HepG2 (cell line): Measurements from ENCODE around the gene SMIM12. TPM values are rescaled to one million over a fixed set of nuclear protein-coding genes. Genes with fewer than 3 reads are reported as not detected.
A peak's percentile ranks its signal among the peaks of the same experiment; 100 is the strongest.

Experiments used
- ARHGAP35 ChIP-seq: sonication (generic); formaldehyde crosslinking; IDR thresholded peaks from 2 replicates; pipeline ENCODE4 v1.9.0; 2022; ENCODE audit warnings: mild to moderate bottlenecking, inconsistent platforms, moderate library complexity, missing genetic modification reagents, borderline replicate concordance
- GATAD2A ChIP-seq: IDR thresholded peaks from 2 replicates; pipeline ENCODE4 v1.6.1; 2016
- JDP2 ChIP-seq: sonication (generic); formaldehyde crosslinking; IDR thresholded peaks from 2 replicates; pipeline ENCODE4 v1.8.1; 2022; ENCODE audit warnings: missing genetic modification reagents, borderline replicate concordance
- KDM5A ChIP-seq: fragments of 200-600 bp; sonication (generic); IDR thresholded peaks from 2 replicates; pipeline ENCODE4 v1.7.0; 2018; ENCODE audit warnings: antibody characterized with exemption, mild to moderate bottlenecking, low read length, borderline replicate concordance
- MTF1 ChIP-seq: sonication (generic); formaldehyde crosslinking; IDR thresholded peaks from 2 replicates; pipeline ENCODE4 v1.5.0; 2020; ENCODE audit warnings: missing genetic modification reagents
- PAF1 ChIP-seq: IDR thresholded peaks from 2 replicates; pipeline ENCODE4 v1.6.1; 2016; ENCODE audit warnings: missing genetic modification reagents, missing compliant biosample characterization
- PHF5A ChIP-seq: IDR thresholded peaks from one replicate; pipeline ENCODE4 v1.6.1; 2018; ENCODE audit warnings: low read depth, missing genetic modification reagents; ENCODE audit not compliant: unreplicated experiment
- PTBP1 ChIP-seq: fragments of 200-400 bp; formaldehyde crosslinking; IDR thresholded peaks from 2 replicates; pipeline ENCODE4 v1.6.1; 2018; ENCODE audit warnings: low read length, low read depth; ENCODE audit not compliant: poor library complexity, severe bottlenecking
- SAFB2 ChIP-seq: sonication (generic); formaldehyde crosslinking; IDR thresholded peaks from 2 replicates; pipeline ENCODE4 v1.5.1; 2020; ENCODE audit warnings: missing genetic modification reagents, low read depth, mild to moderate bottlenecking, borderline replicate concordance
- SPEN ChIP-seq: sonication (generic); formaldehyde crosslinking; IDR thresholded peaks from 2 replicates; pipeline ENCODE4 v1.5.1; 2020; ENCODE audit warnings: low read depth, mild to moderate bottlenecking, missing genetic modification reagents
- TOPORS ChIP-seq: sonication (generic); formaldehyde crosslinking; IDR thresholded peaks from 2 replicates; pipeline ENCODE4 v1.8.0; 2023; ENCODE audit warnings: mild to moderate bottlenecking, missing genetic modification reagents
- TSC22D2 ChIP-seq: sonication (generic); formaldehyde crosslinking; IDR thresholded peaks from 2 replicates; pipeline ENCODE4 v1.5.1; 2020; ENCODE audit warnings: missing genetic modification reagents, mild to moderate bottlenecking, borderline replicate concordance
- ZMAT3 ChIP-seq: sonication (generic); formaldehyde crosslinking; conservative IDR thresholded peaks from 2 replicates; pipeline ENCODE4 v1.7.0; 2021; ENCODE audit warnings: missing genetic modification reagents
- ZNF138 ChIP-seq: sonication (generic); formaldehyde crosslinking; IDR thresholded peaks from 2 replicates; pipeline ENCODE4 v1.5.0; 2020; ENCODE audit warnings: mild to moderate bottlenecking, low read depth, missing genetic modification reagents
- ZNF30 ChIP-seq: sonication (generic); formaldehyde crosslinking; IDR thresholded peaks from 2 replicates; pipeline ENCODE4 v1.5.0; 2020; ENCODE audit warnings: mild to moderate bottlenecking, missing genetic modification reagents
- ZNF616 ChIP-seq: sonication (generic); formaldehyde crosslinking; IDR thresholded peaks from 2 replicates; pipeline ENCODE4 v1.5.0; 2020; ENCODE audit warnings: low read depth, mild to moderate bottlenecking, missing genetic modification reagents
- ZNF788 ChIP-seq: sonication (generic); formaldehyde crosslinking; IDR thresholded peaks from 2 replicates; pipeline ENCODE4 v1.5.0; 2020; ENCODE audit warnings: mild to moderate bottlenecking, missing genetic modification reagents, borderline replicate concordance
- polyA plus RNA-seq, 8 experiments: library from polyadenylated mRNA; depleted of rRNA in 3 of 8; stranded (reverse) in 7 of 8; unstranded in 1 of 8; fragments of >200 nt; fragmentation: Illumina TruSeq in 4 of 8; extraction: Trizol in 4 of 8; gene quantifications; 2 replicates each; pipeline versions ENCODE4 v1.2.1 to v1.2.3, GENCODE V29; 2011 to 2016; ENCODE audit warnings: low read depth in 4 of 8, missing spikeins in 1 of 8, mixed read lengths in 1 of 8; ENCODE audit not compliant: insufficient read depth in 1 of 8
- total RNA-seq, 5 experiments: library from RNA; depleted of rRNA; stranded (reverse); fragments of >200 nt; fragmentation: Illumina TruSeq; extraction: Trizol; gene quantifications; 2 replicates each; pipeline ENCODE4 v1.2.3, GENCODE V29; 2016; ENCODE audit warnings: low read depth in 1 of 5
- TF ChIP-seq, protein P1 (sequence below): sonication (generic); formaldehyde crosslinking; conservative IDR thresholded peaks from 2 replicates; pipeline ENCODE4 v1.8.0; 2022; ENCODE audit warnings: mild to moderate bottlenecking, moderate library complexity, missing genetic modification reagents
- TF ChIP-seq, protein P2 (sequence below): sonication (generic); formaldehyde crosslinking; conservative IDR thresholded peaks from 2 replicates; pipeline ENCODE4 v1.4.0; 2020; ENCODE audit warnings: missing genetic modification reagents
- TF ChIP-seq, protein P3 (sequence below), 2 experiments: sonication (generic) in 1 of 2; formaldehyde crosslinking in 1 of 2; IDR thresholded peaks; 2 replicates each; pipeline versions ENCODE4 v1.5.1 to v1.6.1; 2011 to 2020; ENCODE audit warnings: borderline replicate concordance in 1 of 2, low read depth in 1 of 2, low read length in 1 of 2, mild to moderate bottlenecking in 1 of 2, missing genetic modification reagents in 1 of 2, moderate library complexity in 1 of 2

Gene SMIM12
- total and polyA plus RNA-seq, 2 of the 13 experiments (the other 11 are each of a cell fraction or from before 2014, with no cell fraction given): 20.1 to 41.3 TPM

DNA sequence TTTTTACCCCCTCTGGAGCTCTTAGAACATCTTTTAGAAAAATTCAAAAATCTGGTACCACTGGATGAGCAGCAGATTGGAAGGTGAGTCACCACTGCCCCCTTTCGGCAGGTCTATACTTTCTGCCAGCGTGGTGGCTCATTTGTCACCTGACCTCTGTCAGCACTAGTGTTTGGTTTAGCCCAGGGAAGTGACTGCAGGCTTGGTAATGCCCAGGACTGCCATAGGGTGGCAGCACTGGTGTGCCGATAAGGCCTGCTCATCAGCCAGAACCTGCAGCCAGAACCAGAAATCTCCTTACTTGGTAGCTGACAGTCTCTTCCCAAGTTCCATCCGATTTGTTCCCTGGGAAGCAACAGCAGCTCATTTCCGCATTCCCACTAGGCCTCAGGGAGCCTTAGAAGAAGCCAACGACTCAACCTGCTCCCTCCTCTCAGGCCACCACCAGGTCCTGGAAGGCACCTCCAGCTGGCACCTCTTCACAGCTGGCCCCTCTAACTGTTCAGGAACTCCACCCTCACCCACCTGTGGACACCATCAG lies 6.8 kb downstream of the SMIM12 start (continued):
- TF ChIP-seq PHF5A (CRISPR knock-in tag): no peak
- no peak for TF ChIP-seq ZMAT3 (CRISPR knock-in tag)
- 0 out of 2 replicates have a peak, but pooled peaks have one; percentile 42 for TF ChIP-seq TSC22D2 (CRISPR knock-in tag)
- TF ChIP-seq, protein P1, sequence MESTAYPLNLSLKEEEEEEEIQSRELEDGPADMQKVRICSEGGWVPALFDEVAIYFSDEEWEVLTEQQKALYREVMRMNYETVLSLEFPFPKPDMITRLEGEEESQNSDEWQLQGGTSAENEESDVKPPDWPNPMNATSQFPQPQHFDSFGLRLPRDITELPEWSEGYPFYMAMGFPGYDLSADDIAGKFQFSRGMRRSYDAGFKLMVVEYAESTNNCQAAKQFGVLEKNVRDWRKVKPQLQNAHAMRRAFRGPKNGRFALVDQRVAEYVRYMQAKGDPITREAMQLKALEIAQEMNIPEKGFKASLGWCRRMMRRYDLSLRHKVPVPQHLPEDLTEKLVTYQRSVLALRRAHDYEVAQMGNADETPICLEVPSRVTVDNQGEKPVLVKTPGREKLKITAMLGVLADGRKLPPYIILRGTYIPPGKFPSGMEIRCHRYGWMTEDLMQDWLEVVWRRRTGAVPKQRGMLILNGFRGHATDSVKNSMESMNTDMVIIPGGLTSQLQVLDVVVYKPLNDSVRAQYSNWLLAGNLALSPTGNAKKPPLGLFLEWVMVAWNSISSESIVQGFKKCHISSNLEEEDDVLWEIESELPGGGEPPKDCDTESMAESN: no peak
- no peak for TF ChIP-seq ZNF616 (CRISPR knock-in tag)
- no peak for TF ChIP-seq ZNF788 (CRISPR knock-in tag)
- TF ChIP-seq, protein P2, sequence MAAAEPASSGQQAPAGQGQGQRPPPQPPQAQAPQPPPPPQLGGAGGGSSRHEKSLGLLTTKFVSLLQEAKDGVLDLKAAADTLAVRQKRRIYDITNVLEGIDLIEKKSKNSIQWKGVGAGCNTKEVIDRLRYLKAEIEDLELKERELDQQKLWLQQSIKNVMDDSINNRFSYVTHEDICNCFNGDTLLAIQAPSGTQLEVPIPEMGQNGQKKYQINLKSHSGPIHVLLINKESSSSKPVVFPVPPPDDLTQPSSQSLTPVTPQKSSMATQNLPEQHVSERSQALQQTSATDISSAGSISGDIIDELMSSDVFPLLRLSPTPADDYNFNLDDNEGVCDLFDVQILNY (CRISPR knock-in tag): no peak
- no peak for TF ChIP-seq SAFB2 (CRISPR knock-in tag)
- TF ChIP-seq GATAD2A (CRISPR knock-in tag): peak; percentile 43
- no peak for TF ChIP-seq ZNF138 (CRISPR knock-in tag)
- TF ChIP-seq, protein P3, sequence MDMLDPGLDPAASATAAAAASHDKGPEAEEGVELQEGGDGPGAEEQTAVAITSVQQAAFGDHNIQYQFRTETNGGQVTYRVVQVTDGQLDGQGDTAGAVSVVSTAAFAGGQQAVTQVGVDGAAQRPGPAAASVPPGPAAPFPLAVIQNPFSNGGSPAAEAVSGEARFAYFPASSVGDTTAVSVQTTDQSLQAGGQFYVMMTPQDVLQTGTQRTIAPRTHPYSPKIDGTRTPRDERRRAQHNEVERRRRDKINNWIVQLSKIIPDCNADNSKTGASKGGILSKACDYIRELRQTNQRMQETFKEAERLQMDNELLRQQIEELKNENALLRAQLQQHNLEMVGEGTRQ (IDR thresholded peaks at IDR 0.05; ENCODE audit: low read depth, low read length): peak; percentile 78
- TF ChIP-seq, protein P3 (CRISPR knock-in tag; IDR thresholded peaks at IDR 0.05; ENCODE audit: borderline replicate concordance): peak; percentile 83; the same call in 1 of the 2 replicates
- no peak for TF ChIP-seq PAF1 (CRISPR knock-in tag)
- TF ChIP-seq PTBP1: no peak
- 0 out of 2 replicates have a peak, but pooled peaks have one; percentile 46 for TF ChIP-seq SPEN (CRISPR knock-in tag)
- no peak for TF ChIP-seq MTF1 (CRISPR knock-in tag)
- no peak for TF ChIP-seq JDP2 (CRISPR knock-in tag)
- TF ChIP-seq TOPORS (CRISPR knock-in tag): no peak
- TF ChIP-seq ARHGAP35: no peak
- no peak for TF ChIP-seq KDM5A
- TF ChIP-seq ZNF30 (CRISPR knock-in tag): no peak
